ENCODE results near the gene LACRT.

- TF ChIP-seq TARDBP (IDR thresholded peaks at IDR 0.05) (no peak), FOXK2 (IDR thresholded peaks at IDR 0.05) (no peak), BHLHE40 (IDR thresholded peaks at IDR 0.05; ENCODE audit: borderline replicate concordance) (no peak), FOXM1 (IDR thresholded peaks at IDR 0.05; ENCODE audit: borderline replicate concordance) (no peak), SP1 (IDR thresholded peaks at IDR 0.05) (no peak), ARNT (IDR thresholded peaks at IDR 0.05) (no peak), CTBP1 (IDR thresholded peaks at IDR 0.05; ENCODE audit: borderline replicate concordance) (no peak), FOXA1 (IDR thresholded peaks at IDR 0.05) (no peak), SUZ12 (IDR thresholded peaks at IDR 0.05) (no peak), ZNF384 (IDR thresholded peaks at IDR 0.05) (no peak), L3MBTL2 (conservative IDR thresholded peaks at IDR 0.05) (no peak), ELF4 (IDR thresholded peaks at IDR 0.05) (no peak)
These were observed 6.9 kb upstream of the LACRT start for GRCh38 chr12:54641554-54641953.
